HEK293 (cell line): Measurements from ENCODE around the gene TBXA2R.

ENCODE experiments used
- ZNF549 ChIP-seq: fragments of 450-650 bp; IDR thresholded peaks from 2 replicates; pipeline ENCODE4 v1.5.1; 2018; ENCODE audit warnings: missing biosample characterization, missing genetic modification characterization, mild to moderate bottlenecking, inconsistent platforms, moderate library complexity
- ZNF654 ChIP-seq: fragments of 450-650 bp; formaldehyde crosslinking; IDR thresholded peaks from 2 replicates; pipeline ENCODE4 v1.5.1; 2016; ENCODE audit warnings: low read depth, missing biosample characterization, missing genetic modification characterization
- ZNF76 ChIP-seq: fragments of 450-650 bp; formaldehyde crosslinking; IDR thresholded peaks from 2 replicates; pipeline ENCODE4; 2016; ENCODE audit warnings: low read depth, missing biosample characterization, missing genetic modification characterization, borderline replicate concordance
- ZSCAN30 ChIP-seq: fragments of 450-650 bp; IDR thresholded peaks from 2 replicates; pipeline ENCODE4 v1.5.1; 2018; ENCODE audit warnings: missing biosample characterization, mild to moderate bottlenecking, missing genetic modification characterization, moderate library complexity
- TF ChIP-seq, protein P1 (sequence below): fragments of 450-650 bp; formaldehyde crosslinking; IDR thresholded peaks from 2 replicates; pipeline ENCODE4 v1.5.1; 2016; ENCODE audit warnings: missing biosample characterization, missing genetic modification characterization
- TF ChIP-seq, protein P2 (sequence below): fragments of 450-650 bp; formaldehyde crosslinking; IDR thresholded peaks from 2 replicates; pipeline ENCODE4 v1.5.1; 2016; ENCODE audit warnings: missing biosample characterization, missing genetic modification characterization, borderline replicate concordance

DNA sequence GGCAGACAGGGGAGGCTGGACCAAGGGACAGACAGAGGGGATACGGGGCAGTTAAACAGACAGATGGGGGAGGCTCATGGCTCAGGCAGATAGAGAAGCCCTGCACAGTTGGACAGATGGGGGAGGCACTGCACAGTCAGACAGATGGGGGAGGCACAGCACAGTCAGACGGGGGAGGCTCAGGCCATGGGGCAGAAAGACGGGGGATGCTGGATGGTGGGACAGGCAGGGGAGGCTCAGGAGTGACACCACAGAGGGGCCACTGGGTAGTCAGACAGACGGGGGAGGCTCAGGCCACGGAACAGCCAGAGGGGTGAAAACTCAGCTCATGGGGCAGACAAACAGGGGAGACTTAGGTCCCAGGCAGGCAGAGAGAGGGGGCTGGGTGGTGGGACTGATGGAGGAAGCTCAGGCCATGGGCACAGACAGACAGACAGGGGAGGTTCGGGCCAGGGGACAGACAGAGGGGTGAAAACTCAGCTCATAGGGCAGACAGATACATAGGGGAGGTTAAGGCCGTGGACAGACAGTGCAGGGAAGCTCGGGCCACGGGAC, 50.2 kb downstream of the TBXA2R start:
- TF ChIP-seq, protein P1, sequence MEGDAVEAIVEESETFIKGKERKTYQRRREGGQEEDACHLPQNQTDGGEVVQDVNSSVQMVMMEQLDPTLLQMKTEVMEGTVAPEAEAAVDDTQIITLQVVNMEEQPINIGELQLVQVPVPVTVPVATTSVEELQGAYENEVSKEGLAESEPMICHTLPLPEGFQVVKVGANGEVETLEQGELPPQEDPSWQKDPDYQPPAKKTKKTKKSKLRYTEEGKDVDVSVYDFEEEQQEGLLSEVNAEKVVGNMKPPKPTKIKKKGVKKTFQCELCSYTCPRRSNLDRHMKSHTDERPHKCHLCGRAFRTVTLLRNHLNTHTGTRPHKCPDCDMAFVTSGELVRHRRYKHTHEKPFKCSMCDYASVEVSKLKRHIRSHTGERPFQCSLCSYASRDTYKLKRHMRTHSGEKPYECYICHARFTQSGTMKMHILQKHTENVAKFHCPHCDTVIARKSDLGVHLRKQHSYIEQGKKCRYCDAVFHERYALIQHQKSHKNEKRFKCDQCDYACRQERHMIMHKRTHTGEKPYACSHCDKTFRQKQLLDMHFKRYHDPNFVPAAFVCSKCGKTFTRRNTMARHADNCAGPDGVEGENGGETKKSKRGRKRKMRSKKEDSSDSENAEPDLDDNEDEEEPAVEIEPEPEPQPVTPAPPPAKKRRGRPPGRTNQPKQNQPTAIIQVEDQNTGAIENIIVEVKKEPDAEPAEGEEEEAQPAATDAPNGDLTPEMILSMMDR (tag by site-specific recombination) = no peak
- TF ChIP-seq, protein P2, sequence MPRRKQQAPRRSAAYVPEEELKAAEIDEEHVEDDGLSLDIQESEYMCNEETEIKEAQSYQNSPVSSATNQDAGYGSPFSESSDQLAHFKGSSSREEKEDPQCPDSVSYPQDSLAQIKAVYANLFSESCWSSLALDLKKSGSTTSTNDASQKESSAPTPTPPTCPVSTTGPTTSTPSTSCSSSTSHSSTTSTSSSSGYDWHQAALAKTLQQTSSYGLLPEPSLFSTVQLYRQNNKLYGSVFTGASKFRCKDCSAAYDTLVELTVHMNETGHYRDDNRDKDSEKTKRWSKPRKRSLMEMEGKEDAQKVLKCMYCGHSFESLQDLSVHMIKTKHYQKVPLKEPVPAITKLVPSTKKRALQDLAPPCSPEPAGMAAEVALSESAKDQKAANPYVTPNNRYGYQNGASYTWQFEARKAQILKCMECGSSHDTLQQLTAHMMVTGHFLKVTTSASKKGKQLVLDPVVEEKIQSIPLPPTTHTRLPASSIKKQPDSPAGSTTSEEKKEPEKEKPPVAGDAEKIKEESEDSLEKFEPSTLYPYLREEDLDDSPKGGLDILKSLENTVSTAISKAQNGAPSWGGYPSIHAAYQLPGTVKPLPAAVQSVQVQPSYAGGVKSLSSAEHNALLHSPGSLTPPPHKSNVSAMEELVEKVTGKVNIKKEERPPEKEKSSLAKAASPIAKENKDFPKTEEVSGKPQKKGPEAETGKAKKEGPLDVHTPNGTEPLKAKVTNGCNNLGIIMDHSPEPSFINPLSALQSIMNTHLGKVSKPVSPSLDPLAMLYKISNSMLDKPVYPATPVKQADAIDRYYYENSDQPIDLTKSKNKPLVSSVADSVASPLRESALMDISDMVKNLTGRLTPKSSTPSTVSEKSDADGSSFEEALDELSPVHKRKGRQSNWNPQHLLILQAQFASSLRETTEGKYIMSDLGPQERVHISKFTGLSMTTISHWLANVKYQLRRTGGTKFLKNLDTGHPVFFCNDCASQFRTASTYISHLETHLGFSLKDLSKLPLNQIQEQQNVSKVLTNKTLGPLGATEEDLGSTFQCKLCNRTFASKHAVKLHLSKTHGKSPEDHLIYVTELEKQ (tag by site-specific recombination) = no peak
- no peak for TF ChIP-seq ZNF76 (tag by site-specific recombination)
- TF ChIP-seq ZSCAN30 (tag by site-specific recombination) = no peak
- TF ChIP-seq ZNF654 (tag by site-specific recombination) = no peak
- TF ChIP-seq ZNF549 (tag by site-specific recombination) = no peak
